GM21529 (cell line): ENCODE results near the gene KLHDC1.
"Not testable (repeated sequence)": the region's sequence is repeated elsewhere in the genome, so short reads cannot be mapped to it uniquely, and the experiment has no call there.

Experiments
- ATAC-seq: cut with Tn5 transposase; IDR thresholded peaks from one replicate; pipeline ENCODE4 v1.9.1; 2021; ENCODE audit not compliant: unreplicated experiment

The KLHDC1 gene

DNA sequence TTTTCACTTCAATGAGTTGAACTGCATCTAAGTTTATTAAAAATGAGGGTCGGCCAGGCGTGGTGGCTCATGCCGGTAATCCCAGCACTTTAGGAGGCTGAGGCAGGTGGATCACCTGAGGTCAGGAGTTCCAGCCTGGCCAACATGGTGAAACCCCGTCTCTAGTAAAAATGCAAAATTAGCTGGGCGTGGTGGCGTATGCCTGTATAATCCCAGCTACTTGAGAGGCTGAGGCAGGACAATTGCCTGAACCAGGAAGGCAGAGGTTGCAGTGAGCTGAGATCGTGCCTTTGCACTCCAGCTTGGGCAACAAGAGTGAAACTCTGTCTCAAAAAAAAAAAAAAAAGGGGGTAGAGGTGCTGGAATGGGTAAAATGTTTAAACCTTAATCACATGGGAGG, 88.1 kb downstream of the KLHDC1 start:
- ATAC-seq: not testable (repeated sequence)

DNA sequence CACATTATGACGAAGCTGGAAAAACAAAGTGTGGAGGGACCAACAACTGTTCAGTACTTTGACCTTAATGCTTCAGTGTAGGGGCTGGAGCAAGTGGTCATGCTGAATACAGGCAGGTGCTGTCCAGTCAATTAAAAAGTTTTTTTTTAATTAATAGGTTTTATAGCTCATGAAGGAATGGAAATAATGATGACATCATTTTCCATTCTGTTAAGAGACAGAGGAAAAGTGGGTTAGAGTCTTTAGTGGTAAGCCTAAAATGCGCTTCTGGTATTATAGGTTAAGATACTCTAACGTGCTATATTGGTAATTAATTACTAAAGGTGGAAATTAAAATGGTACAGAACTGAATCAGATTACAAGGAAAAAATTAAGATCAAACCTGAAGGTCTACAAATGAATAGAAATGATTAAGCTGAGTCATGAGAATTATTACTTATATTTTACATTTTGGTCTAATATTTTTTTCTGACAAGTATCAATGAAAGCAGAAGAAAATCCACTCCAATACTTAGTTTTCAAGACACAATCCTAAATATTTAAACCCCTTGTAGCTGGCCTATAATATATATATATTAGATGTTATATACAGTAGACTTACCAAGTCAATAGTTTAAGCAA, 90.6 kb downstream of the KLHDC1 start:
- ATAC-seq: no peak

DNA sequence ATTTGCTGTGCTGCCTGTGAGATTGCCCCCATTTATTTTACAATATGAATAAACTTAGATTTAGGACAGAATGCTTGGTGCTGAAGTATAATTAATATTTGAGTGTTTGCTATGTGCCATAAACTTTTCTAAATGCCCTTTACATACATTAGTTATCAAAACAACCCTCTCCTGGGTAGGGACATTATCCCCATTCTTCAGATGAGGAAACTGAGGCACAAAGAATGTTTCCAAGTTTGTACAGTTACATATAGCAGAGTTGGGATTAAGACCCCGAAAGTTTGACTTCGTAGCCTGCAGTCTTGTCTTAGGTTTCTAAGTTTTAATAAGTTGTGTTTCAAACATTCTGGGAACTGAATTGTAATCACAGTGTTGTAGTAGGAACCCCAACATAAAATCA, 93.4 kb downstream of the KLHDC1 start:
- ATAC-seq: no peak

DNA sequence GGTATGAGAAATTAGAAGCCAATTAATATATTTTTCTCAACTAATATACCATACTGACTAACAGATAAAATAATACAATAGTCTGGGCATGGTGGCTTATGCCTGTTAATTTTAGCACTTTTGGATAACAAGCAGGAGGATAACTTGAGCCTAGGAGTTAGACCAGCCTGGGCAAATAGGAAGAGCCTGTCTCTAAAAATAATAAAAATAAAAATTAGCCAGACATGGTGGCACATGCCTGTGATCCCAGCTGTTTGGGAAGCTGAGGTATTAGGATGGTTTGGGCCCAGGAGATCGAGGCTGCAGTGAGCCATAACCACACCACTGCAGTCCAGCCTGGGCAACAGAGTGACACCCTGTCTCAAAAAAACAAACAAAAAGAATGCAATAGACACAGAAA, 99.7 kb downstream of the KLHDC1 start:
- no peak for ATAC-seq

DNA sequence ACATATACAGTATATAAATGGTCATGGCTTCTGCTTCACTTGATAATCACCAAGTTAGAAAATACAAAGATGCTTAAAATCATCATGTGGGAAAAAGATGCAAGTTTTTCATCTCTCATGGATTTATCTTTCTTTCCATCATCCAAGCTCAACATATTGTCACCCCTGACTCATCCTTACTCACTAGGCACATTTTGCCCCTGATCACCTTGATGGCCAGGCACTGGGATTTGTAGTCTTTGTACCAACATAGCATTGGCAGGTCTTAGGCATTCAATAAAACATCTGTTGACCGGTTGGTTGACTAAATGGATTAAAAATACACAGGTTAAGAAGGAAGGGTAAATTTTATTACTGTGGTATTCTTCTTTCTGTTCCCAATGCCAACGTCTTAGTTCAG, 103.1 kb downstream of the KLHDC1 start:
- ATAC-seq: no peak
